ENCODE measurements around the gene KIAA0586.
"Not testable (repeated sequence)": the region's sequence is repeated elsewhere in the genome, so short reads cannot be mapped to it uniquely, and the experiment has no call there.

The KIAA0586 gene

DNA sequence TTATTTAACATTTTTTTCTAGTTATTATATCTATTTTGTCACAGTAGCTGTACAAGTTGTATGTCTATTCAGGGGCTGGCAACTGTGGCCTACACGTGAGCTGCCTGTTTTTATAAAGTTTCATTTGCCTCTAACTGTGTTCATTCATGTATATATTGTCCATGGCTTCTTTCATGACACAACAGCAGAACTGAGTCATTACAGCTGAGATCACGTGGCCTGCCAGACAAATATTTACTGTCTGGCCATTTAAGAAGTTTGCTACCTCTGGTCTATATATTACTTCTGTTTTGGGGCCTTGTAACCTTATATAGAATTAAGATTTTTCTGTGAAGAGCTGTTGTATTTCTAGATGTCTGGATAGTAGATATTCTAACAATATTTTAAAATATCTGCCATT is 37.9 kb downstream of the KIAA0586 start:
- DNase-seq, result no peak

- no peak for DNase-seq
Measured at GRCh38 chr14:58466459-58466858, 38.9 kb downstream of the KIAA0586 start.

- no peak for DNase-seq
Measured at GRCh38 chr14:58467575-58467974, 40.1 kb downstream of the KIAA0586 start.

DNA sequence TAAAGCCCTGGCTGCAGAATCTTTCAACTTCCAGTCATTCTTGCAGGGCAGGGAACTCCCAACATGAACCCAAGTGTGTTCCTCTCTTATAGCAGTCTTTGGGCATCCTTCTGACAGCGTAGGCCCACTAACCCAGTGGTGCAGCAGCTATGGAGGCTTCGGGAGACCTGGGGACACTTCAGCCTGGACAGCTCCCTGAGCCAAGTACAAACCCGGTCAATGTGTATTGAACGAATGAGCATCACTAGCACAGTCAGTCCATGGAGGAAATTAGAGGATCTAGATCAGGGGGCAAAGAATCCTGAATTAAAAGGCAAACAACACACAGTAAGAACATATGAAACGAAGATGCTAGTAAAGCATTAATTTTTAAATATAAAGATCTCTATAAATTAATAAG is 41.8 kb downstream of the KIAA0586 start:
- no peak for DNase-seq

DNA sequence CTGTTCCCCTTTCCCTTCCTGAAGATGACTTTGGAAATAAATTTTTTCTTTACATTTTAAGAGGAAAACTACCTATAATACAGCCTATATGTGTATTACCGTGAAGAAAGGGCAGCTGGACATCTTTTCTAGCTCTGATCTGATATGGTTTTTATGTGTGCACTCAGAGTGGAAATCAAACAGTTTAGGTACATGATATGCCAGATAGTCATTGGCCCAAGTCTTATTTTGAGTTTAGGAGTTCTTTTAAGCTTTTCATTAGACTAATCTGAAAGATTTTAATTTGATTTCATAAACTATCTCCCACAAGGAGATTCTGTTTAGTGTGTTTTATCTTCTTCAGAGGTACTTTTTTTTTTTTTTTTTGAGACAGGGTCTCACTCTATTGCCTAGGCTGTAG is 48.8 kb downstream of the KIAA0586 start:
- no peak for DNase-seq

DNA sequence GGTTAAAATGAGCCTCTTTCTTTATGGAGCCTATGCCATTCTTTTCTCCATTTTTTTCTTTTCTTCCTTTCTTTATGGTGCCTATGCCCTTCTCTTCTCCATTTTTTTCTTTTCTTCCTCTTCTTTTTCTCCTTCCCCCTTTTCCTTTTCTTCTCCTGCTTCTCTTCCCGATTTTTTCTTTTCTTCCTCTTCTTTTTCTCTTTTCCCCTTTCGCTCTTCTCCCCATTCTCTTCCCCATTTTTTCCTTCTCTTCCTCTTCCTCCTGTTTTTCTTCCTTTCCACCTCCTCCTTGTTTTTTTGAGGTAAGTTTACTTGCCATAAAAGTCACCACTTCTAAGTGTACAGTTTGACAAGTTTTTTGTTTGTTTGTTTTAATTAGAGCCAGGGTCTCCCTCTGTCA is 50.1 kb downstream of the KIAA0586 start:
- no peak for DNase-seq

GRCh38 chr14:58478329-58478728 is 50.8 kb downstream of the KIAA0586 start:
- not testable (repeated sequence) for DNase-seq

DNA sequence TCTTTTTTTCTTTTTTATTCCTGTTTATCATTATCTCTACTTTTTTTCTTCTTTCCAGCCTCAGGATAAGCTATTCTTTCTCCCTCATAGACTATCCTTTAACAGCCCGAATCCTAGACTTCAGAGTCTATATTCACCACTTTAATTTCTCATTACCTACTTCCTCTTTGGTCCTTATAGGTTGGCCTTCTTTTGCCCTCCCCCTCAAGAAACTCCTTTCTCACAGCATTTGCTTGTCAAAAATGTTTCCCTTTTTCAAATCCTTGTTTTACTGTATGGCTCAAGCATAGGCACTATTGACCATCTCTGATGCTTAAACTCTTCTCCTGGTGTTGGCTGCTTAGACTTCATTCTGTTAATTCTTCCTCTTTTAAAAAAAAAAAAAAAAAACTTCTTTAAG is 52.5 kb downstream of the KIAA0586 start:
- no peak for DNase-seq

DNA sequence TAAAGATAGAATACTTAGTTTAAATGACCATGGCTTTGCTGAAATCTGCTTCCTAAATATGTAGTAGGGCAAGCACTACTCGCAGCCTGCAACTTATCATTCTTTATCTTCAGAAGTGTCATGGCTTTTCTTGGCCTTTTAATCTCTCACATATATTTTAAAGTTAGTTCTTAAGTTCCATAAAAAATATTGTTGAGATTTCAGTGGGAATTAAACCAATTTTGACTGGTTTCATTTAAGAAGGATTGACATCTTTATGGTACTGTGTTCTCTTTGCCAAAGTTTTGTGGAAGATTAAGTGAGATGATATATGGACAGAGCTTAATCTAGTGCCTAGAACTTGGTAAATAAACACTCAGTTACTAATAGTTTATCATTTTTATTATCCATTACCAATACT is 56.7 kb downstream of the KIAA0586 start:
- no peak for DNase-seq

GRCh38 chr14:58488550-58488949 is 61.0 kb downstream of the KIAA0586 start:
- no peak for DNase-seq

- no peak for DNase-seq
Measured at GRCh38 chr14:58491593-58491992, 64.1 kb downstream of the KIAA0586 start.

GRCh38 chr14:58492044-58492443 is 64.5 kb downstream of the KIAA0586 start:
- no peak for DNase-seq

- DNase-seq, result peak; percentile 10
Measured at GRCh38 chr14:58501214-58501816, 73.8 kb downstream of the KIAA0586 start.

GRCh38 chr14:58513272-58513671 is 85.8 kb downstream of the KIAA0586 start:
- DNase-seq, result no peak

DNA sequence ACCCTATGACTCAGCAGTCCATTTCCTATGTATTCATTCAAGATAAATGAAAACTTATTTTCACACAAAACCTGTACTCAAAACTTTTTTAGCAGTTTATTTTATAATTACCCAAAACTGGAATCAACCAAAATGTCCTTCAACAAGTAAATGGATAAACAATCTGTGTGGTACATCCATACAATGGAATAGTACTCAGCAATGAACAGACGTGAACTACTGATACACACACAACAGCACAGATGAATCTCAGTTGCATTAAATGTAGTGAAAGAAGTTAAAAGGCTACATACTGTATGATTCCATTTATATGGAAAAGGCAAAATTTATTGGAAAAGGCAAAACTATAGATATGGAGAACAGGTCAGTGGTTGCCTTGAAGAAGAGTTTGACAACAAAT is 90.1 kb downstream of the KIAA0586 start:
- DNase-seq, result no peak

GRCh38 chr14:58525691-58526090 is 98.2 kb downstream of the KIAA0586 start:
- DNase-seq, result not testable (repeated sequence)

DNA sequence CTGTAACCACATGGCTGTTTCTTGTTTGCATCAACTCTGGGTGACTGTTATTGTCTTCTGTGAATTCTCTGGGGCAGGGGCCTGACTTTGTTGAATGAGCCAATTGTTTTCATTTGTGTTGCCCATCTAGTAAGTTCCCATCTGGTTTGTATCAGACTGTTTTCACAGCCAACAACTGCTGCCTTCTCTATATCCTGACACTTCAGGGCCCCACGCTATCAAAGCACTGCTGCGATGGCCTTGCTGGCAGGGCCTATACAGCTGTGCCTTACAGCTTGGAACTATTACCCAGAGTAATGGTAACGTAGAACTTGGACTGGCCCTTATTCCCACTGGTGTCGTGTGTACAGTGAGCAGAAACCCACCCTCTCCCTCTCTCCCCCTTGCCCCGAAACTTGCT is 105.9 kb downstream of the KIAA0586 start:
- DNase-seq, result no peak

- no peak for DNase-seq
Measured at GRCh38 chr14:58535044-58535443, 107.5 kb downstream of the KIAA0586 start.

DNA sequence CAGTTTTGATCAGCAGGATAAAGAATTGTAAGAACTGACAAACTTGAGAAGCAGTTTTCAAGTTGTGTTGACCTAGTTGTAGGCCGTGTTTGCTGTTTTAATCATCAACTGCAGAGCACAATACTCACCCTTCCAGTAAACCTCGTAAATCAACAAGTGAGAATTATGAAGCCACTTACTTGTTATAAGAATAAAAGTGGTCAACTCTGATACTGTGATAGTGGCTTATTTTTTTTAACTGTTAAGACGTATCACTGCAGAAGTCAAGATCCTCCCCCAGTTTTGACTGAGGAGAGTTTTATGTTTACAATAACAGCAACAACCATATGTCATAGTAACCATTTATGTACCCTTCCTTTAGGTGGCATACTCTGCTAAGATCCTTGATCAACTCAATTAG is 109.5 kb downstream of the KIAA0586 start:
- DNase-seq, result no peak

DNA sequence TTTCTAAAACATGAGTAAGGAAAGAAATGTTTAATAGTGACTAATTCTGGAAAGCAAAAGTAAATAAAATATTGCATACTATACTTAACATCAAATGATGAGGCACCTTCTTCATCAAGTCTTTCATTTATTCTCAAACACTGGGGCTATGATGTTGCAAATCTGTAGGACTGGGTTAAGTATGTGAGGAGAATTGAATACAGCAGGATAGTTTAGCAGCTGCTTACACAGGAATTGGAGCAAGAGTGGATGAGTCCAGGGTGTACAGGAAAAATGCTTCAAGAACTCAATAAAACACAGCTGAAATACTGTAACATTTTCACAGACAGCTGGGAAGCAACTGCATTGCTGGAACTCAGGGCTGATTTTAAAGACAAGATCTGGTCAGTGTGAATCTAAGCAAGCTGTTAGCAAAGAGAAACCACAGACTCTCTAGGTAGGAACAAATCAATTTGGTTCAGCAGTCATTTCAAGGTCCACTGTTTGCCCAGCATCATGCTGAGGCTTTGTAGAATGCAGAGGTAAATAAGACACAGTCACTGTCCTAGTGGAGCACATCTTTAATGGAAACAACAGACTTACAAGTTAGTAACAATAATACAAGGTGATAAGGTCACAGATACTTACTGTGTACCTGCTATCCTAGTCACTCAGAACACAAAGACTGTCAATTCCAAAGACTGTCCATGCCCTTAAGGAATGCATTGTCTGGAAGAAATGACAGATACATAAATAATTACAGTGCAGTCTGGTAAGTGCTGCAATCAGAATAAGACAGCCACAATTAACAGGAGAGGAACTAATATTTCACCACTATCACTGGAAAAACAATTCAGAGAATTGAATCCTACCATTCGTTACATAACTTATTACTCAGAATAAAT is 113.5 kb downstream of the KIAA0586 start:
- DNase-seq, result no peak

DNA sequence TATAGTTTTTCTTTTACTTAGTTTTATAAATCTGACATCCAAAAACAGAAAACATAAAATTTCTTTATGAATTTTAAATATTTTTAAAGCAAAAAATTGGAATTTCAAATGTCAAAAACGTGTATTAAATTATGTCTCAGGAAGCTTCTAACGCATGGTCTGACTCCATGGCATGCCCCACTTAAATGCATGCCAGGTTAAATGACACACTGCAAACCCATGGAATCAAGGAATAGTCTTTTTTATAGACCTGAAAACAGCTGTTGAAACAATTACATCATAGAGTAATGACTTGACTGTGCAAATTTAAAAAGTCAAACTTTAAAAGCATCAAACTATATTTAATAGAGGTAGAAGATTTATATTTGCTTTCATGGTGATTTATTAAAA is 114.1 kb downstream of the KIAA0586 start:
- DNase-seq, result no peak

- DNase-seq, result no peak
Measured at GRCh38 chr14:58543253-58543652, 115.7 kb downstream of the KIAA0586 start.

GRCh38 chr14:58547649-58548048 is 120.1 kb downstream of the KIAA0586 start:
- DNase-seq, result no peak

- DNase-seq, result no peak
Measured at GRCh38 chr14:58549105-58549757, 121.7 kb downstream of the KIAA0586 start.

Measured in GF-D8 (cell line).